ENCODE measurements around the gene CRB2. TPM values are rescaled to one million over a fixed set of nuclear protein-coding genes. Genes with fewer than 3 reads are reported as not detected.

The CRB2 gene
- total and polyA plus RNA-seq, 2 of the 13 experiments (the other 11 are each of a cell fraction or from before 2014, with no cell fraction given) = 0.01 to 0.29 TPM

- intact Hi-C loops (cut with micrococcal nuclease; ENCODE audit: unreplicated experiment) = loop anchor here (1.0 to 10.0 kb wide), 3 partner anchors 45 to 238 kb away; partner anchors contain the start of gene STRBP
- no peak for ATAC-seq
- POLR2A ChIA-PET = no interaction called here
- Histone ChIP-seq H3K27ac (ENCODE audit: extremely low read length, insufficient read depth, low read length) (no peak overlapping the region), H3K79me2 (ENCODE audit: insufficient read depth, low read length) (no peaks in the 10 kb centered on the region), H3K36me3 (replicated peaks in 1 of 2; ENCODE audit: control insufficient read depth in 1 of 2, insufficient read depth in 2 of 2, low read length in 2 of 2) (no peaks in the 10 kb centered on the region), H3K4me3 (replicated peaks in 1 of 3; ENCODE audit: insufficient read depth in 1 of 3, low read depth in 2 of 3, low read length in 3 of 3) (no peak overlapping the region), H4K20me1 (ENCODE audit: insufficient read depth, low read length) (no peaks in the 10 kb centered on the region), H3K9ac (ENCODE audit: insufficient read depth, low read depth, low read length) (no peak overlapping the region), H2AFZ (ENCODE audit: low read length) (no peak overlapping the region), H3K9me3 (ENCODE audit: low read length) (no peaks in the 10 kb centered on the region), H3K27me3 (ENCODE audit: control insufficient read depth in 1 of 2, insufficient read depth in 2 of 2, low read length in 2 of 2) (peaks cover 0 to 9% of the 10 kb centered on the region in 2 experiments; a peak in 2 of 5 replicates), H3K4me1 (ENCODE audit: insufficient read depth, low read length) (peaks cover 97% of the 10 kb centered on the region), H3K4me2 (ENCODE audit: low read depth, low read length) (peak overlapping the region; percentile 54)
- TF ChIP-seq ZNF326 (CRISPR knock-in tag; IDR thresholded peaks at IDR 0.05; ENCODE audit: borderline replicate concordance) (no peak), ATF4 (CRISPR knock-in tag; IDR thresholded peaks at IDR 0.05) (no peak), FOXA3 (CRISPR knock-in tag; IDR thresholded peaks at IDR 0.05) (no peak), ISX (CRISPR knock-in tag; conservative IDR thresholded peaks at IDR 0.05) (no peak), SETDB1 (CRISPR knock-in tag; IDR thresholded peaks at IDR 0.05; ENCODE audit: borderline replicate concordance) (no peak), ZNF33B (CRISPR knock-in tag; IDR thresholded peaks at IDR 0.05) (no peak)
- TF ChIP-seq, protein P1, sequence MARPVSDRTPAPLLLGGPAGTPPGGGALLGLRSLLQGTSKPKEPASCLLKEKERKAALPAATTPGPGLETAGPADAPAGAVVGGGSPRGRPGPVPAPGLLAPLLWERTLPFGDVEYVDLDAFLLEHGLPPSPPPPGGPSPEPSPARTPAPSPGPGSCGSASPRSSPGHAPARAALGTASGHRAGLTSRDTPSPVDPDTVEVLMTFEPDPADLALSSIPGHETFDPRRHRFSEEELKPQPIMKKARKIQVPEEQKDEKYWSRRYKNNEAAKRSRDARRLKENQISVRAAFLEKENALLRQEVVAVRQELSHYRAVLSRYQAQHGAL (CRISPR knock-in tag; IDR thresholded peaks at IDR 0.05; ENCODE audit: not compliant biosample characterization) = no peak
- TF ChIP-seq, protein P2, sequence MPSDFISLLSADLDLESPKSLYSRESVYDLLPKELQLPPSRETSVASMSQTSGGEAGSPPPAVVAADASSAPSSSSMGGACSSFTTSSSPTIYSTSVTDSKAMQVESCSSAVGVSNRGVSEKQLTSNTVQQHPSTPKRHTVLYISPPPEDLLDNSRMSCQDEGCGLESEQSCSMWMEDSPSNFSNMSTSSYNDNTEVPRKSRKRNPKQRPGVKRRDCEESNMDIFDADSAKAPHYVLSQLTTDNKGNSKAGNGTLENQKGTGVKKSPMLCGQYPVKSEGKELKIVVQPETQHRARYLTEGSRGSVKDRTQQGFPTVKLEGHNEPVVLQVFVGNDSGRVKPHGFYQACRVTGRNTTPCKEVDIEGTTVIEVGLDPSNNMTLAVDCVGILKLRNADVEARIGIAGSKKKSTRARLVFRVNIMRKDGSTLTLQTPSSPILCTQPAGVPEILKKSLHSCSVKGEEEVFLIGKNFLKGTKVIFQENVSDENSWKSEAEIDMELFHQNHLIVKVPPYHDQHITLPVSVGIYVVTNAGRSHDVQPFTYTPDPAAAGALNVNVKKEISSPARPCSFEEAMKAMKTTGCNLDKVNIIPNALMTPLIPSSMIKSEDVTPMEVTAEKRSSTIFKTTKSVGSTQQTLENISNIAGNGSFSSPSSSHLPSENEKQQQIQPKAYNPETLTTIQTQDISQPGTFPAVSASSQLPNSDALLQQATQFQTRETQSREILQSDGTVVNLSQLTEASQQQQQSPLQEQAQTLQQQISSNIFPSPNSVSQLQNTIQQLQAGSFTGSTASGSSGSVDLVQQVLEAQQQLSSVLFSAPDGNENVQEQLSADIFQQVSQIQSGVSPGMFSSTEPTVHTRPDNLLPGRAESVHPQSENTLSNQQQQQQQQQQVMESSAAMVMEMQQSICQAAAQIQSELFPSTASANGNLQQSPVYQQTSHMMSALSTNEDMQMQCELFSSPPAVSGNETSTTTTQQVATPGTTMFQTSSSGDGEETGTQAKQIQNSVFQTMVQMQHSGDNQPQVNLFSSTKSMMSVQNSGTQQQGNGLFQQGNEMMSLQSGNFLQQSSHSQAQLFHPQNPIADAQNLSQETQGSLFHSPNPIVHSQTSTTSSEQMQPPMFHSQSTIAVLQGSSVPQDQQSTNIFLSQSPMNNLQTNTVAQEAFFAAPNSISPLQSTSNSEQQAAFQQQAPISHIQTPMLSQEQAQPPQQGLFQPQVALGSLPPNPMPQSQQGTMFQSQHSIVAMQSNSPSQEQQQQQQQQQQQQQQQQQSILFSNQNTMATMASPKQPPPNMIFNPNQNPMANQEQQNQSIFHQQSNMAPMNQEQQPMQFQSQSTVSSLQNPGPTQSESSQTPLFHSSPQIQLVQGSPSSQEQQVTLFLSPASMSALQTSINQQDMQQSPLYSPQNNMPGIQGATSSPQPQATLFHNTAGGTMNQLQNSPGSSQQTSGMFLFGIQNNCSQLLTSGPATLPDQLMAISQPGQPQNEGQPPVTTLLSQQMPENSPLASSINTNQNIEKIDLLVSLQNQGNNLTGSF (CRISPR knock-in tag; IDR thresholded peaks at IDR 0.05) = no peak
- no peak for FAIRE-seq
- no TSS peak for BruUV-seq (replicated peaks)
- in situ Hi-C loops (cut with HindIII; ENCODE audit: extremely low pct_ligation_motif_present, low pct_unique_long_range_greater_than_20kb) = no loop called here
- CTCF ChIA-PET (ENCODE audit: low intra/inter-chr PET ratio, low total read pairs) = no interaction called here
- 44% methylated on average over 11 of the region's 11 CpGs for WGBS (ENCODE audit: low lambda C conversion rate)
- DNase-seq (ENCODE audit: low spot score) = no peak
Observed at GRCh38 chr9:123322273-123323195, 33.5 kb upstream of the CRB2 start.
